ENCODE measurements around the gene KMT2B. TPM values are rescaled to one million over a fixed set of nuclear protein-coding genes. Genes with fewer than 3 reads are reported as not detected.

KMT2B gene
- total and polyA plus RNA-seq, 2 experiments from 2014 or later, result 15.8 to 49.8 TPM

DNA sequence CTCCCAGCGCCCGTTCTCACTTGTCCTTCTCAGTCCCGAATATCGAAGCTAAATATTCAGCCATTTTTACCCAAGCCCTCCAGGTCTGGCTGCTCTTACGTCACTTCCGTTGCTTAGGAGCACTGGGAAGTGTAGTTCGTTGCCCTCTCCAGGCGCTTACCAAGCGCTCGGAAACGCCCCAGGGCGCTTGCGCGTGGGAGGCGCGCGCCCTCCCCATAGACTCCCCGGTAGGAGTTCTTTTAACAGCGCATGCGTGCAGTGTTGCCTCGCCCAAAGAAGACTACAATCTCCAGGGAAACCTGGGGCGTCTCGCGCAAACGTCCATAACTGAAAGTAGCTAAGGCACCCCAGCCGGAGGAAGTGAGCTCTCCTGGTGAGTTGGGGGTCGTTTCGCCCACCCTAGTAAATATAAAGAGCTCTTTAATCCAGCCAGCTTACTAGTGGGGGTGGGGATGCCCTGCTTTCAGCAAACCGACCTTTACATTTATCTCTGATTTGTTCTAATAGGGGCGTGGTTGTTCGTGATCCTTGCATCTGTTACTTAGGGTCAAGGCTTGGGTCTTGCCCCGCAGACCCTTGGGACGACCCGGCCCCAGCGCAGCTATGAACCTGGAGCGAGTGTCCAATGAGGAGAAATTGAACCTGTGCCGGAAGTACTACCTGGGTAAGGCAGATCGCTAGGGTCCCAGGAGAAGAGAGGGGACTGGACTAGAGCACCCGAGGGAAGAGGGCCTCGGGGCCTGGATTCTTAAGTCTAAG lies 27.7 kb downstream of the KMT2B start, which contains the start of the genes PSENEN and U2AF1L4:
Gene PSENEN (plus strand): TSS at position 324 of the 759 bp plus-strand sequence. CDS start 280 bp downstream, at position 604.
Gene U2AF1L4 (minus strand): TSS at position 91 of the 759 bp plus-strand sequence. CDS start 27 bp downstream, at position 64.
- H3K4me3 Mint-ChIP-seq, result peak within 1 kb of the TSS; percentile 97
- H3K4me1 Mint-ChIP-seq, result peaks cover 25% of the 10 kb centered on the region

DNA sequence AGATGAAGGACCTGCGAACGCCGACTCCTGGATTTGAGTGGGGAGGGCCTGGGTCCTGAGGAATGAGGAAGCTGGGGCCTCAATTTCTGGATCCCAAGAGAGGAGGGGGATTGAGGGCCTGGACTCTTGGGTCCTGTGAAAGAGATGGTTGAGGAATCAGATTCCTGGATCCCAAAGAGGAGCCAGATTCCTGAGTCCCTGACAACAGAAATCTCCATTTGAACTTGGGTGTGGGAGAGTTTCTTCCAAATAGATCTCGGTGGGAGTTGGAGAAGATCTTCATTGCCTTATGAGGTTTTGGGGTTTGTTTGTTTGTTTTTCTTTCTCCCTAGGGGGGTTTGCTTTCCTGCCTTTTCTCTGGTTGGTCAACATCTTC lies 28.3 kb downstream of the KMT2B start:
- Histone ChIP-seq H3F3A (replicated peaks; ENCODE audit: low read depth) (peaks cover 10% of the 10 kb centered on the region), H4K20me1 (replicated peaks; ENCODE audit: insufficient read depth) (no peaks in the 10 kb centered on the region), H3K4me2 (peak overlapping the region; percentile 79), H3K4me3 (peak overlapping the region; percentile 76), H3K27me3 (ENCODE audit: insufficient read depth) (no peaks in the 10 kb centered on the region), H3K9me2 (ENCODE audit: insufficient read depth) (no peaks in the 10 kb centered on the region), H3K79me2 (replicated peaks; ENCODE audit: insufficient read depth) (peaks cover 14% of the 10 kb centered on the region), H3K4me1 (ENCODE audit: insufficient read depth) (peaks cover 20% of the 10 kb centered on the region), H3K27ac (ENCODE audit: low read depth) (no peak overlapping the region; the same call in 1 of the 2 replicates), H2AFZ (no peak overlapping the region), H3K36me3 (ENCODE audit: insufficient read depth) (no peaks in the 10 kb centered on the region)
- peaks cover 25% of the 10 kb centered on the region for H3K4me1 Mint-ChIP-seq
- H3K9me3 Mint-ChIP-seq, result no peaks in the 10 kb centered on the region; the same call in 1 of the 3 replicates
- H3K27ac Mint-ChIP-seq, result peak overlapping the region; percentile 100
- H3K36me3 Mint-ChIP-seq (ENCODE audit: low read depth), result peaks cover 7% of the 10 kb centered on the region
- peaks cover 5% of the 10 kb centered on the region for H3K27me3 Mint-ChIP-seq (ENCODE audit: insufficient read depth, low read depth, poor library complexity)
- DNase-seq (ENCODE audit: low spot score) (no peak), ATAC-seq (no peak)
- peak overlapping the region; percentile 97 for H3K4me3 Mint-ChIP-seq
- TF ChIP-seq, protein P1, sequence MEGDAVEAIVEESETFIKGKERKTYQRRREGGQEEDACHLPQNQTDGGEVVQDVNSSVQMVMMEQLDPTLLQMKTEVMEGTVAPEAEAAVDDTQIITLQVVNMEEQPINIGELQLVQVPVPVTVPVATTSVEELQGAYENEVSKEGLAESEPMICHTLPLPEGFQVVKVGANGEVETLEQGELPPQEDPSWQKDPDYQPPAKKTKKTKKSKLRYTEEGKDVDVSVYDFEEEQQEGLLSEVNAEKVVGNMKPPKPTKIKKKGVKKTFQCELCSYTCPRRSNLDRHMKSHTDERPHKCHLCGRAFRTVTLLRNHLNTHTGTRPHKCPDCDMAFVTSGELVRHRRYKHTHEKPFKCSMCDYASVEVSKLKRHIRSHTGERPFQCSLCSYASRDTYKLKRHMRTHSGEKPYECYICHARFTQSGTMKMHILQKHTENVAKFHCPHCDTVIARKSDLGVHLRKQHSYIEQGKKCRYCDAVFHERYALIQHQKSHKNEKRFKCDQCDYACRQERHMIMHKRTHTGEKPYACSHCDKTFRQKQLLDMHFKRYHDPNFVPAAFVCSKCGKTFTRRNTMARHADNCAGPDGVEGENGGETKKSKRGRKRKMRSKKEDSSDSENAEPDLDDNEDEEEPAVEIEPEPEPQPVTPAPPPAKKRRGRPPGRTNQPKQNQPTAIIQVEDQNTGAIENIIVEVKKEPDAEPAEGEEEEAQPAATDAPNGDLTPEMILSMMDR (conservative IDR thresholded peaks at IDR 0.05; ENCODE audit: low read depth in 2 of 2), result no peak
- TF ChIP-seq ZNF114 (CRISPR knock-in tag; IDR thresholded peaks at IDR 0.05), result no peak
- no peak for TF ChIP-seq ZNF331 (CRISPR knock-in tag; IDR thresholded peaks at IDR 0.05; ENCODE audit: low read depth)
- TF ChIP-seq, protein P2, sequence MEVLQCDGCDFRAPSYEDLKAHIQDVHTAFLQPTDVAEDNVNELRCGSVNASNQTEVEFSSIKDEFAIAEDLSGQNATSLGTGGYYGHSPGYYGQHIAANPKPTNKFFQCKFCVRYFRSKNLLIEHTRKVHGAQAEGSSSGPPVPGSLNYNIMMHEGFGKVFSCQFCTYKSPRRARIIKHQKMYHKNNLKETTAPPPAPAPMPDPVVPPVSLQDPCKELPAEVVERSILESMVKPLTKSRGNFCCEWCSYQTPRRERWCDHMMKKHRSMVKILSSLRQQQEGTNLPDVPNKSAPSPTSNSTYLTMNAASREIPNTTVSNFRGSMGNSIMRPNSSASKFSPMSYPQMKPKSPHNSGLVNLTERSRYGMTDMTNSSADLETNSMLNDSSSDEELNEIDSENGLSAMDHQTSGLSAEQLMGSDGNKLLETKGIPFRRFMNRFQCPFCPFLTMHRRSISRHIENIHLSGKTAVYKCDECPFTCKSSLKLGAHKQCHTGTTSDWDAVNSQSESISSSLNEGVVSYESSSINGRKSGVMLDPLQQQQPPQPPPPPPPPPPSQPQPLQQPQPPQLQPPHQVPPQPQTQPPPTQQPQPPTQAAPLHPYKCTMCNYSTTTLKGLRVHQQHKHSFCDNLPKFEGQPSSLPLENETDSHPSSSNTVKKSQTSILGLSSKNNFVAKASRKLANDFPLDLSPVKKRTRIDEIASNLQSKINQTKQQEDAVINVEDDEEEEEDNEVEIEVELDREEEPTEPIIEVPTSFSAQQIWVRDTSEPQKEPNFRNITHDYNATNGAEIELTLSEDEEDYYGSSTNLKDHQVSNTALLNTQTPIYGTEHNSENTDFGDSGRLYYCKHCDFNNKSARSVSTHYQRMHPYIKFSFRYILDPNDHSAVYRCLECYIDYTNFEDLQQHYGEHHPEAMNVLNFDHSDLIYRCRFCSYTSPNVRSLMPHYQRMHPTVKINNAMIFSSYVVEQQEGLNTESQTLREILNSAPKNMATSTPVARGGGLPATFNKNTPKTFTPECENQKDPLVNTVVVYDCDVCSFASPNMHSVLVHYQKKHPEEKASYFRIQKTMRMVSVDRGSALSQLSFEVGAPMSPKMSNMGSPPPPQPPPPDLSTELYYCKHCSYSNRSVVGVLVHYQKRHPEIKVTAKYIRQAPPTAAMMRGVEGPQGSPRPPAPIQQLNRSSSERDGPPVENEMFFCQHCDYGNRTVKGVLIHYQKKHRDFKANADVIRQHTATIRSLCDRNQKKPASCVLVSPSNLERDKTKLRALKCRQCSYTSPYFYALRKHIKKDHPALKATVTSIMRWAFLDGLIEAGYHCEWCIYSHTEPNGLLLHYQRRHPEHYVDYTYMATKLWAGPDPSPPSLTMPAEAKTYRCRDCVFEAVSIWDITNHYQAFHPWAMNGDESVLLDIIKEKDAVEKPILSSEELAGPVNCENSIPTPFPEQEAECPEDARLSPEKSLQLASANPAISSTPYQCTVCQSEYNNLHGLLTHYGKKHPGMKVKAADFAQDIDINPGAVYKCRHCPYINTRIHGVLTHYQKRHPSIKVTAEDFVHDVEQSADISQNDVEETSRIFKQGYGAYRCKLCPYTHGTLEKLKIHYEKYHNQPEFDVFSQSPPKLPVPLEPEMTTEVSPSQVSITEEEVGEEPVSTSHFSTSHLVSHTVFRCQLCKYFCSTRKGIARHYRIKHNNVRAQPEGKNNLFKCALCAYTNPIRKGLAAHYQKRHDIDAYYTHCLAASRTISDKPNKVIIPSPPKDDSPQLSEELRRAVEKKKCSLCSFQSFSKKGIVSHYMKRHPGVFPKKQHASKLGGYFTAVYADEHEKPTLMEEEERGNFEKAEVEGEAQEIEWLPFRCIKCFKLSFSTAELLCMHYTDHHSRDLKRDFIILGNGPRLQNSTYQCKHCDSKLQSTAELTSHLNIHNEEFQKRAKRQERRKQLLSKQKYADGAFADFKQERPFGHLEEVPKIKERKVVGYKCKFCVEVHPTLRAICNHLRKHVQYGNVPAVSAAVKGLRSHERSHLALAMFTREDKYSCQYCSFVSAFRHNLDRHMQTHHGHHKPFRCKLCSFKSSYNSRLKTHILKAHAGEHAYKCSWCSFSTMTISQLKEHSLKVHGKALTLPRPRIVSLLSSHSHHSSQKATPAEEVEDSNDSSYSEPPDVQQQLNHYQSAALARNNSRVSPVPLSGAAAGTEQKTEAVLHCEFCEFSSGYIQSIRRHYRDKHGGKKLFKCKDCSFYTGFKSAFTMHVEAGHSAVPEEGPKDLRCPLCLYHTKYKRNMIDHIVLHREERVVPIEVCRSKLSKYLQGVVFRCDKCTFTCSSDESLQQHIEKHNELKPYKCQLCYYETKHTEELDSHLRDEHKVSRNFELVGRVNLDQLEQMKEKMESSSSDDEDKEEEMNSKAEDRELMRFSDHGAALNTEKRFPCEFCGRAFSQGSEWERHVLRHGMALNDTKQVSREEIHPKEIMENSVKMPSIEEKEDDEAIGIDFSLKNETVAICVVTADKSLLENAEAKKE (CRISPR knock-in tag; IDR thresholded peaks at IDR 0.05), result no peak

More for the DNA sequence above, 27.7 kb downstream of the KMT2B start, which contains the start of the genes PSENEN and U2AF1L4:
- peaks cover 7% of the 10 kb centered on the region for H3K36me3 Mint-ChIP-seq (ENCODE audit: low read depth)
- peaks cover 10% of the 10 kb centered on the region for H3F3A ChIP-seq (replicated peaks; ENCODE audit: low read depth)
- H3K79me2 ChIP-seq (replicated peaks; ENCODE audit: insufficient read depth), result peaks cover 14% of the 10 kb centered on the region
- no peaks in the 10 kb centered on the region for H3K27me3 ChIP-seq (ENCODE audit: insufficient read depth)
- ATAC-seq (peak; percentile 45), DNase-seq (ENCODE audit: low spot score) (peak; percentile 99)
- peaks cover 20% of the 10 kb centered on the region for H3K4me1 ChIP-seq (ENCODE audit: insufficient read depth)
- no peaks in the 10 kb centered on the region for H4K20me1 ChIP-seq (replicated peaks; ENCODE audit: insufficient read depth)
- H3K27ac ChIP-seq (ENCODE audit: low read depth), result peak within 1 kb of the TSS; percentile 94
- no peaks in the 10 kb centered on the region for H3K9me2 ChIP-seq (ENCODE audit: insufficient read depth)
- H3K27ac Mint-ChIP-seq, result peak within 1 kb of the TSS; percentile 100
- peak within 1 kb of the TSS; percentile 79 for H3K4me2 ChIP-seq
- peak within 1 kb of the TSS; percentile 64 for H2AFZ ChIP-seq
- TF ChIP-seq, protein P1 (conservative IDR thresholded peaks at IDR 0.05; ENCODE audit: low read depth in 2 of 2), result no peak
- peak; percentile 94 for TF ChIP-seq CREB1 (CRISPR knock-in tag; IDR thresholded peaks at IDR 0.05; ENCODE audit: low read depth)
- TF ChIP-seq POLR2AphosphoS5 (IDR thresholded peaks at IDR 0.05; ENCODE audit: low read depth), result peak; percentile 62
- TF ChIP-seq, protein P3, sequence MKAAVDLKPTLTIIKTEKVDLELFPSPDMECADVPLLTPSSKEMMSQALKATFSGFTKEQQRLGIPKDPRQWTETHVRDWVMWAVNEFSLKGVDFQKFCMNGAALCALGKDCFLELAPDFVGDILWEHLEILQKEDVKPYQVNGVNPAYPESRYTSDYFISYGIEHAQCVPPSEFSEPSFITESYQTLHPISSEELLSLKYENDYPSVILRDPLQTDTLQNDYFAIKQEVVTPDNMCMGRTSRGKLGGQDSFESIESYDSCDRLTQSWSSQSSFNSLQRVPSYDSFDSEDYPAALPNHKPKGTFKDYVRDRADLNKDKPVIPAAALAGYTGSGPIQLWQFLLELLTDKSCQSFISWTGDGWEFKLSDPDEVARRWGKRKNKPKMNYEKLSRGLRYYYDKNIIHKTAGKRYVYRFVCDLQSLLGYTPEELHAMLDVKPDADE (IDR thresholded peaks at IDR 0.05), result peak; percentile 96
- no peaks in the 10 kb centered on the region for H3K36me3 ChIP-seq (ENCODE audit: insufficient read depth)
- H3K9me3 Mint-ChIP-seq, result no peaks in the 10 kb centered on the region; the same call in 1 of the 3 replicates
- H3K4me3 ChIP-seq, result peak within 1 kb of the TSS; percentile 76
- H3K27me3 Mint-ChIP-seq (ENCODE audit: insufficient read depth, low read depth, poor library complexity), result peaks cover 5% of the 10 kb centered on the region
